HG02763 (cell line): ENCODE data around the gene MREG.

Experiments
- ATAC-seq: cut with Tn5 transposase; IDR thresholded peaks from one replicate; pipeline ENCODE4 v1.9.1; 2021; ENCODE audit warnings: mild to moderate bottlenecking, moderate library complexity; ENCODE audit not compliant: unreplicated experiment

Gene MREG, protein sequence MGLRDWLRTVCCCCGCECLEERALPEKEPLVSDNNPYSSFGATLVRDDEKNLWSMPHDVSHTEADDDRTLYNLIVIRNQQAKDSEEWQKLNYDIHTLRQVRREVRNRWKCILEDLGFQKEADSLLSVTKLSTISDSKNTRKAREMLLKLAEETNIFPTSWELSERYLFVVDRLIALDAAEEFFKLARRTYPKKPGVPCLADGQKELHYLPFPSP

DNA sequence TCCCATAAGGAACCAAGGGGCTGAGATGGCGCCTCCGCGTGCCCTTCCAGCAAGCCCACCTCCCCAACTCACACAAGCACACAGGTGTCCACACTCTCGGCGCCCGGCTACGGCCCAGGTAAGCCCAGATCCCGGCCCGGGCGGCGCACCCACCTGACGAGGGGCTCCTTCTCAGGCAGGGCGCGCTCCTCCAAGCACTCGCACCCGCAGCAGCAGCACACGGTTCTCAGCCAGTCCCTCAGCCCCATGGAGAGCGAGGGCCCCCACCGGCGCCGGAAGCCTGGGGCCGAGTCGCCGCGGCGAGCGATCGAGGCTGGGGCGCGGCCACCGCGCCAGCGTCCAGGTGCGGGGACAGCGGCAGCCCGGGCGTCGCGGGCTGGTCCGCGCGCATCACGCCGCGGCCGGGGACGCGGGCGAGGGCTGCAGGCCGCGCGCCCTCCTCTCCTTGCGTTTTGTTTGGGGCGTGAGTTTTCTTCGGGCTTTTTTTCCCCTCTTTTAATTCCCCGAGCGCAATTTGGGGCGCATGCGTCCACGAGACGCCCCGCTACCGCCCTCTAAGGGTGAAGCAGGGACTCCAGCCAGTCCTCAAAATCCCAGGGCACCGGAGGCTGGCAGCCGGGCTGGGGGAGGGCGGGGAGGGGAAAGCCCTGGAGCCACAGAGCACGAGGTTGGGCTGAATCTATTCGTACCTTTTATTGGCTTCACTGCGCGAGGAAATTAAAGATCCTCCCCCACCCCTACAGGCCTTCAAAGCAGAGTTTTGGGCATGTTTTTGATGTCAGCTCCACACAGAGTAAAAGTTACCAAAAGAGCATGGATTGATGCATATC lies at the start of gene MREG:
Gene MREG (minus strand): TSS at position 472 of the 830 bp plus-strand sequence. CDS start 224 bp downstream, at position 248.
- ATAC-seq, result peak; percentile 43

DNA sequence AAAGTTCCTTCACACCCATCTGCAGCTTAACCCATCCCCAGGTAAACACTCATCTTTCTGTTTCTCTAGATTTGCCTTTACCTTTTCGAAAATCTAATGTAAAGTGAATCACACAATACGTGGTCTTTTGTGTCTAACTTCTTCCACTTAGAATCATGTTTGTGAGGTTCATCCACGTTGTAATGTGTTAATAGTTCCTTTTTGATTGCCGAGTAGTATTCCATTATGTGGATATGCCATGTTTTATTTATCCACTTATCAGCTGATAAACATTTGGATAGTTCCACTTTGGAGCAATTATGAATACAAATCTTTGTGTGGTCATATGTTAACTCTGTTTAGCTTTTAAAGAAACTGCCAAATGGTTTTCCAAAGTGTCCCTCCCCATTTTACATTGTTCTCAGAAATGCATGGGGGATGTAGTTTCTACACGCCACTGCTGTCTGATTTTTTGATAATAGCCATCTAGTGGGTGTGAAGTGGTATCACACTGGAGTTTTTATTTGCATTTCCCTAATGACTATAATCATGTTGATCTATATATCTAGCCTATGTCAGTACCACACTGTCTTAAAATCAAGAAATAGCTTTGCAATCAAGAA lies 46.0 kb upstream of the MREG start:
- no peak for ATAC-seq

DNA sequence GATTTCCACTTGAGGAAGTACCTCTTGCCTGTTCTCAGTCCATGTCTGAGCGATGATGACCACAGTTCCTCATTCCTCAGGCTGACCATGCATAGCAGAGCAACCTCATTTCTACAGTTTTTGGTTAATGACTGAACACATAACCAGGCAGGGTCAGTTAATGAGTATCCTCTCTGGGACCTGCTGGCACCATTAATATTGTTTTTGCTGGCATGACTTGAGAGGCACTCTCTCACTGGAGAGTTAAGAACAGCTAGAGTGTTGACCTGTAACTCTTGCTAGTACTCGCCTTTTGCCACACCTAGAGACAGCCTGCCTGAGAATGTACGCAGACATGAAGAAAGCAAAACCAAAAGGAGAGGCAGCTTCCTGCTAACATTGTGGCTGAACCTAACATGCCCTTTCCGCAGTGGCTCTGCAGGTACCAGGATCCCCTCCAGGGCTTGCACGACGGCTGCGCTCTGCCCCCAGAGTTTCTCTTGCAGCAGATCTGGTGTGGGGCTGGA lies 44.4 kb upstream of the MREG start:
- peak; percentile 89 for ATAC-seq

DNA sequence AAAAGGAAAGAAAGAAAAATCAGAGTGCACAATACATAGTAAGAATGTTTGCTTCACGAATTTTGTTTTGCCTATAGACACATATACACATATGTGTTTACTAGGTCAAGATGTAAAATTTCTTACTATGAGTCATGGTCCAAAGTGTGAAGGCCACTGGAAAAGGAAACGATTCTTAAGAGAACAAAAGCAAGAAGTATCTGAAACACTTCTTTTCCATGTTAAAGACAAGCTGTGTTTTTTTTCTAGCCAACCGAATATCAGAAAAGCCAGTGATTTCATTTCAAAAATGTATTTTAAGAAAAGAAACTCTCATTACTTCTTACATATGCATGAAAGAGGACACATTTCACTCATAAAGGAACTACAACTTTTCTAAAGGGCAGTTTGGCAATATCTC lies 43.4 kb upstream of the MREG start:
- peak; percentile 32 for ATAC-seq

DNA sequence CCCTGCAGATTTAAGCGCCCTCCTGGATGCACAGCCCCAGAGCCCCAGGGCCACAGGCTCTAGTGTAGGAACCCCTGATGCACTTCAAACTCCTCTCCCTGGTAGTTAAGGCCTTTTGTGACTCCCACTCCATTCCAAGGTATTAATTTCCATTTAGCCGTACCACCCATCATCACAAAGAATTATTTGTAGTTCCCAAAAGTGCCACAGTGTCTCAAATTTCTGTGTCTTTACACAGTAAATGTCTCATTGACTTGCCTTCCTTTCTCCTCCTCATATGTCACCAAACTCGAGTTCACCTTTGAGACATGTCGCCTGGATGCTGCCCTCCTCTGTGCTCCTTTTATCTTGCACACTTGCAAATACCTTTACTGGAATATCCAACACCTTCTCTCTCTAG lies 42.3 kb upstream of the MREG start:
- ATAC-seq, result no peak

DNA sequence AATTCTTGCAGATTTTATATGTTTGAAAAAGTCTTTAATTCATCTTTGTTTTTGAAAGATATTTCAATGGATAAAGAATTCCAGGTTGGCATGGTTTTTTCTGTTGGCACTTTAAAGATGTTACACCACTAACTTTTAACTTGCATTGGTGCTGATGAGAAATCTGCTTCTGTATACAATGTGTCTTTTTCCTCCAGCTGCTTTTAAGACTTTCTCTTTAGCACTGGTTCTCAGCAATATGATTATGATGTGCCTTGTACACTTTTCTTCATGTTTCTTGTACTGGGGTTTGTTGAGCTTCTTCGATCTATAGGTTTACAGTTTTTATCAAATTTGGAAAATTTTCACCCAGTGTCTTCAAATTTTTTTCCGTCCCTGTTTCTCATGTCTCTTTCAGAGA lies 39.1 kb upstream of the MREG start:
- ATAC-seq, result no peak

DNA sequence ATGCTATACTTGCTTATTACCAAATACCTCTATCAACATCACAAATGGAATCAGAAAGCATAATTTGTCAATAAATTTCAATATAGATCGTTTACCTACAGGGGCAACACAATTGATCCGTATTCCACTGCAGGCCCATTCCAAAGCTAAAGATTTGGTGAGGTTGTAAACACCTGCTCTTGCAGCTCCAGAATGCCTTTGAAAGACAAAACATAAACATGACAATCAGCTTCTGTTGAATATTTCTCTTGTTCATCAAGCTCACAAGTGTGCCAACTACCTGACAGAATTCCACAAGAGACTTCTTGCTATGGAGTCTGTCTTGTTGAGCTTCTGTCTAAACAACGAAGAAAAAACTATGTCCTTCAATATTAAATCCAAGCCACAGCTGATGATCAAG lies 38.0 kb upstream of the MREG start:
- no peak for ATAC-seq

DNA sequence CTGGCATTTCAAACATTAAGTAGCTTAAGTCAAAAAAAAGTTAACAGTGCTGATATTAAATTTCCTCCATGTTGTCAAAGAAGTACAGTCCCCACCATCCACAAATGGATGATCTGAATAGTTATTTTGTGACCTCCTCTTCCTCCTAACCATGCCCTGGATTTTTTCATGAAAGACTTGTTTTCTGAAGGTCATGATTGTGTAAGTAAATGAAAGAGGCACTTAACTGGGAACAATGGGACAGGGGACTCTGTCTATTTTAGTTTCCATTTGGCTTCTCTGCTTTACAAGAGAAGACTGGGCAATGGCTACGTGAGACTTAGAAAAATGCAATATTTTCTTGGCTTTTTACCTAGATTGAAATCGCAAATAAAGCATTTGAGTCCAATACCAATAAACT lies 36.1 kb upstream of the MREG start:
- ATAC-seq, result no peak

DNA sequence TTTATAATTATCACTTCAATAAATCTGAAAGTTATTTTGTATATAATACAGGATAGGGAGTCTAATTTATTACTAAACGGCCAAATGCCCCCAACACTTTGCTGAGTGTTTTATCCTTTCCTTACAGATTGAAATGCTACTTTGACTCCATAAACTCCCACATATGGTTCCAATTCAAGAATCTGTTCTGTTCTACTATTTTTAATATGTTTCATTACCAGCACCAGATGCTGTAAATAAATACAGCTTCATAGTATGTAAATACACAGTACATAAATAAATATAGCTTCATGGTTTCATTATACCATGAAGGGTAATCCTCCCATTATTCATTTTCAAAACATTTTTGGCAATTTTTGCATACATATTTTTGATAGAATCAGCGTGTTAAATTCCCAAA lies 34.0 kb upstream of the MREG start:
- ATAC-seq, result no peak

DNA sequence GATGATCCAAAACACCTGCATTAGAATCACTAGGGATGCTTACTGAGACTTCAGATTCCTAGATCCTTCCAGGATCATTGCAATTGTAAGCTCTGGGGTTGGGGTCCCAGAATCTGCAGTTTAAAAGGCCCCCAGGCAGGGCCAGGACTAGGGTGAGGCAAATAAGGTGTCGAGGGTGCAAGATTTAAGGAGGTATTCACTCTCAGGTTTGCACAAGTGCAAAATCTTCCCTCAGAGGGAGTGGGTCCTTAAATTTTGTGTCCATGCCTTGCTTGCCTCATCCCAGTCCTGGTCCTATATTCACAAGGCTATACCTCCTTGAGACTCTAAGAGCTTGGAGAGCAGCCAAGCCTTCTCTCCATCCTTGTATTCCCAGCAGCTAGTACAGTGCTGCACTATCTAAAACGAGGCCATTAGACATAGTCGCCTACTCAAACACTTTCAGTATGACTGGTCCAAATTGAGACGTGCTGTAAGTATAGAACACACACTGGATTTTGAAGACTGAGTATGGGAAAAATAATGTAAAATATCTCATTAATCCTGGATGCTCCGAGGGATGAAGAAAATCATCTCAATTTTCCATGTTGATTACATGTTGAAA lies 31.6 kb upstream of the MREG start:
- peak; percentile 91 for ATAC-seq

DNA sequence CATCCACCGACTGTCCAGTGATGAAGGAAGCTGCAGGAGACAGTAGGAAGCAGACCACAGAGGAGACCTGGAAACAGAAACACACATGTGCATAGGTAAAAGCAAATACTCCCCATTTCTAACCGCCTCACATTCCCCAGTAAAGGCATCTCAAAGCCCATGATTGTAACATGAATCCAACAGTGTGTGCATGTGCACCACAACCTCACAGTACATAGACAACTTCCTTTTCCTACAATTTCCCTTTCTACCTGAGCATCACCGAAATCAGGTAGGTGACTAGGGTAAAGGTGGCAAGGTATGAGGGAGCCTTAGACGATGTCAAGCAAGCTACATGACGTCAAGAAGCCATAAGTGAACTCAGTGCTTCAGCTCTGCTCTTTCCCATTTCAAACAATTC lies 30.6 kb upstream of the MREG start:
- ATAC-seq, result no peak

DNA sequence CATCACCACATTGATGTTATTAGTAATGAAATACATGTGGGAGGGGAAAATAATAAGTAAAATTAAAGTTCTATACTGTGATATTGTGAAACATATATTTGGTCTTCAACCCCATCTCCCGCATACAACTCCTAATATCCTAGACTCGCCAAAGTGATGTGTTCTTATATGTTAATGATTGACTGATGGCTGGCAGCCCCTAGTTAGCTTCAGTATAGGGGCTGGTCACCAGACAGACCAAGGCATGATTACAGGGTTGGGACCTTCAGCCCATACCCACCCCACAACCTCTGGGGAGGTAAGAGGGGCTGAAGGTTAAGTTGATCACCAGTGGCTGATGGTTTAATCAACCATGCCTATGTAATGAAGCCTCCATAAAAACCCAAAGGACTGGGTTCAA lies 28.1 kb upstream of the MREG start:
- no peak for ATAC-seq

DNA sequence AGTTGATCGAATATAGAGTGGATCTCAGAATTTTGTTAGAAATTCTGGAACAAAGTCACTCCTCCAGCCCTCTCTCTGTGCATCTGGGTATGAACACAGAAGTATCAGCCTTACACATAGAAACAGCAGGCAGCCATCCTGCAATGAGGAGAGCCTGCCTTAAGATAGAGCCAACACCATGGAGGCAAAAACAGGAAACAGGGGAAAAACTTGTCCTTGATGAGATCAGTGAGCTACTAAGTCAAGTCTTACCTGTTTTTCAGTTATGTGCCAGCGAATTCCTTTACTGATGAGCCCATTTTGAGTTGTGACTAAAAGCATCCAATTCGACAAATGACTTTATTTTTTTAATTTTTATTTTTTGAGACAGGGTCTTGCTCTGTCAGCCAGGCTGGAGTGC lies 26.6 kb upstream of the MREG start:
- ATAC-seq, result no peak

DNA sequence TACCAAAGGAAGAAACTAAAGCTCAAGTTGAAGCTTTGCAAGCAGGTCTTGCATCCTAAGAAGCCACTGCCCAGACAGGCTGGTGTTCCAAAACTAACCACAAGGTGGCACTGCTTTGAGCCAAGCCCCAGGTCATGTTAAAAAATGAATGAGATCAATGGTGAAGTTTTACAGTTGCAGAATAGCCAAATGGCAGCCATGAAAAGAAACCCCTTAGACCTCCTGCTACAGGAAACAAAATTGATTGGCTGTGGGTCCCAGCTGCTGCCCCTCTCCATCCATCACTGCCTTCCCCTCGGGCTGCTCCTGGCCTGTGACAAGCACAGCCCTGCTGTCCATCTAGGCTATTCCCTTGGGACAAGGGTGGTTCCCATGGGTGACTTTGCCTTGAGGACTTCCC lies 20.7 kb upstream of the MREG start:
- peak; percentile 43 for ATAC-seq

DNA sequence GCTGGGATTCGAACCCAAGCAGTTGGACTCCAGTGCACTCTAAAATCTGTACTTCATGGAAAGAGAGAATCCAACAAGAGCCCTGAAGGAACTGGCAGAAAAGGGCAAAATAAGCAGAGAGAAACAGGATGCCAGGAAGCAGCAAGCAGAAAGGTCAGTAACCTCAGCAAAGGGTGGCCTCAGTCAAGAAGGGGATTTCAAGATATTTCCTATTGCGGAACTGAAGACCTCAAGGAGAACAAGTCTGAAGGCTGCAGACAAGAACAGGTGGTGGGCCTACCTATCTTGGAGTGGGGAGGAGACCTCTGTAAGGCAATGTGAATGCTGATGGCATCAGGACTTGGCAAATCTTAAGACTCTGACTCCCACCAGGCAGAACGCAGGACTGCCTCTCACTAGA lies 20.1 kb upstream of the MREG start:
- no peak for ATAC-seq

DNA sequence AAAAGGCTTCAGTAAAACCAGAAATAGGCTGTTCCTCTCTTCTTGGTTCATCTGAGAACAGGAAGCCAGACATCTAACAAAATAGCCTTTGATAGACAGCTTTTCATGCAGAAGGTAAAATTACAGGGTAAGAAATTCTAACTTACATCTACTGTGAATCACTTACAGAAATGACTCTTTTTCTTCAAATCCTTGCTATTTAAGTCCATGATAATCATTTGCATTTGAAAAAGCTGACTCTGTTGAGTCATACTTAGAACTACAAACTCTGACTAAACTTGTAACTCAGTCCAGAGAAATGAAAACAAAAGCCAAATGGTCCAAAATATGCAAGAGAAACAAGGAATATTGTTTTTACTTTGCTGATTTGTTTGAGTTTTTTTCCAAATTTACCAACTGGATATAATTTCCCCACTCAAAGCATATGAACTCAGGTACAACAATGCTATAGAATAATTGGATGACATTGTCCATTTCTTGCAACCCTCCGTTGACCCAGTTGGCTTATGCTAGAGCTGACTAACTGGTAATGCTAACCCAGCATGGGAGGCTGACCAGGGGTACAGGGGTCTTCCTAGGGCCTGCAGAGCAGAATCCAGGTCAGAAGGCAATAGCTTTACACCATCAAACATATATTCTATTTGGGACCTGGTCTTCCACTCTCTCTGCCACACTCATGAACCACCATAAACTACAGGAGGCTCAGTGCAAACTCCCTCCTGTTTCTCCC lies 18.8 kb upstream of the MREG start:
- peak; percentile 70 for ATAC-seq

DNA sequence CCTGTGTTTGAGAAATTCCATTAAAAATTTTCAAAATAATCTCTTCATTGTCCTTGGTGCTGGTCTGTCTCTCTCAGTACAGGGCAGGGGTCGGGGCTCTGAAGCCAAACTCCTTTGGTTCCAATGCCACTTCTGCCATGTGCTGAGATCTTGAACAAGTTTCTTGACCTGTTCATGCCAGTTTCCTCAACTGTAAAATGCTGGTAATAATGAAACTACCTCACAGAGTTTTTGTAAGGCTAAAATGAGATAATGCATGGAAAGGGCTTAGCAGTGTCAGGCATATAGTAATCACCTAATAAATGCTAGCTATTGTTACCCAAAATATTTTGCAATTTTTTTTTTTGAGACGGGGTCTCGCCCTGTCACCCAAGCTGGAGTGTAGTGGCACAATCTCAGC lies 16.9 kb upstream of the MREG start:
- no peak for ATAC-seq

DNA sequence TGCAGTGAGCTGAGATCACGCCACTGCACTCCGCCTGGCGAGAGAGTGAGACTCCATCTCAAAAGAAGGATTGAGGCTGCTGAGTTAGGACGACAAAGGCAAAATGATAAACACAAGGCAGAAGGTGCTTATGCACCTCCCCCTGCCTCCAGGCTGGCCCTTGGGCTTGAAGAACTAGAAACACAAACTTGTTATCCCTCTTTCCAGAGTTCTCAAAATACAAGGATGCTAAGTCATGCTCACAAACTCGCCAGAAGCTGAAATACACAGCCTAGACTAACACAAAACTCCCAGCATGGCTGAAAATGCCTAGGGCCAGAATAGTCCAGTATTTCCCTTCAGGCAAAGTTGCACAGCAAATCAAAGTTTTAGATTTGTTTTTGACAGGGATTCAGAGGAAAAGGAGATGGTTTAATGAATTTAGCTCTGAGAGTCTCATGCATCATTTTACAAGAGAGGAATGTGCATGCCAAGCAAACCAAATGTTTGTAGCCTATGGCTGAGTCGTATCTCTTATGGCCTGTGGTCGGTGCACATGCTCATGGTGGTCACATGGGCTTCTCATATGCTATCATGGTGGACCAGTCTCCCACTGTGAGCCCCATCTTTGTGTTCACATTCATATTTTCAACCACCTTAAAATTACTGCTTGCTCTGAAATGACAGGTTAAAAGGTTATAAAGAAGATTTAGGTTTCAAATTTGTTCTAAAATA lies 16.2 kb upstream of the MREG start:
- no peak for ATAC-seq

DNA sequence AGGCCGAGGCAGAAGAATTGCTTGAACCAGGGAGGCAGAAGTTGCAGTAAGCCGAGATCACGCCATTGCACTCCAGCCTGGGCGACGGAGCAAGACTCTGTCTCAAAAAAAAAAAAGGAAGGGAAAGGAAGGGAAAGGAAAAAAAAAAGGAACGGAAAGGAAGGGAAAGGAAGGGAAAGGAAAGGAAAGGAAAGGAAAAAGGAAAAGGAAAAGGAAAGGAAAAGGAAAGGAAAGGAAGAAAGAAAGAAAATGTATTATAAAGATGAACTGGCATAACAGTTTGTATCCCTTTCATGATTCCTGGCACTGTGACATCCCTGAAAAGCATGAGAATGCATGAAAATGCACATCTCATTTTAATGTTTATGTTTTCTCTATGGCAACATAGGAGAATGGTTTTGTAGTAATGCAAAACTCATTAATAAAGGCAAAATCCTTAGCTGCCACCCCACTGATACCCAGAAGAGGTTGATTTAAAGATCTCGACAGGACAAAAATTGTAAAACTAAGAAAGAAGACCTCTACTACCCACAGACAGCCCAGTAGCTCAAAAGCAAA lies 11.5 kb upstream of the MREG start:
- ATAC-seq, result no peak

DNA sequence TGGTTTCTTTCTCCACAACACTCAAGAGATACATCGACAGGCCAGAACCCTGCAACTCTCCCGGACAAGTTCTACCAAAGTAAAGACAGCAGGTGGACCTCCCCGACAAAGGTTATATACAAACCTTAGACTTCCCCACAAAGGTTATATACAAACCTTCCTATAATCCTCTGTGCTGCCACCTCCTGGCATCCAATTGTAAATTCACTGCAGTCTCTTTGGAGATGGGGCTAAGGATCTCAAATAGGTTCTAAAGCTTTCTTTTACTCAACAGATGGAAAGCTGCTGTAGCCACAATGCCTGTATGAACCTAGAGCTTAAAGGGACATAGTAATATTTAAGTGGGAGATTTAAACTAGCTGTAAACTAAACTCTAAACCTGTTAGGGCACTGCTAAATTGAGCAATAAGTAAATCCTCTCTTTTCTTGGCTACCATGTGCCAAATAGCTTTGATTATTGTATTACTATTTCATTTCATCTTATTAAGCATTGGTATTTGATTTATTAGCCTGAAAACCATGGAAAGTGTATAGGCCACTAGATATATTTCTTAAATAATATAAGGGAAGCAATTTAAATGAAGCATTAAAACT lies 9.8 kb upstream of the MREG start:
- peak; percentile 73 for ATAC-seq
